Colonic mucosa (tissue), 4 donors: ENCODE results near the gene CSRP2. TPM values are rescaled to one million over a fixed set of nuclear protein-coding genes. Genes with fewer than 3 reads are reported as not detected.

Experiments
- DNase-seq: peaks from one replicate; pipeline ENCODE4 v3.0.0-alpha.2; 2020
- H3K27ac ChIP-seq: fragments of 200-600 bp; one replicate; pipeline ENCODE4 v1.8.0; 2021
- H3K27me3 ChIP-seq: fragments of 200-600 bp; one replicate; pipeline ENCODE4 v1.8.0; 2021
- H3K36me3 ChIP-seq: fragments of 200-600 bp; one replicate; pipeline ENCODE4 v1.8.0; 2021
- H3K4me1 ChIP-seq: fragments of 200-600 bp; one replicate; pipeline ENCODE4 v1.8.0; 2021; ENCODE audit warnings: mild to moderate bottlenecking
- H3K4me3 ChIP-seq: fragments of 200-600 bp; one replicate; pipeline ENCODE4 v1.8.0; 2021
- H3K9ac ChIP-seq, 2 donors: one replicate each; pipeline ENCODE4 v1.7.0; 2013; ENCODE audit warnings: control low read depth in 2 of 2, low read depth in 2 of 2, low read length in 2 of 2
- H3K9me3 ChIP-seq: fragments of 200-600 bp; one replicate; pipeline ENCODE4 v1.8.0; 2021
- CTCF ChIP-seq: fragments of 200-600 bp; IDR thresholded peaks from one replicate; pipeline ENCODE4 v1.8.0; 2022; ENCODE audit warnings: antibody characterized with exemption, mild to moderate bottlenecking
- intact Hi-C: fragments of 100-400 bp; cut with DNase I; formaldehyde crosslinking; loops from one replicate; pipeline ENCODE4 v1.14.1; 2022
- total RNA-seq, 2 donors: library from RNA; stranded (reverse); fragmentation: NEBNext Ultra II Directional in 1 of 2; extraction: Animal tissue kit (Norgen Biotek cat#: 25700) in 1 of 2; gene quantifications; one replicate each; pipeline ENCODE4 v1.2.1, GENCODE V29; 2021
- donor health status: healthy.
- donor health status: DM: no; HTN: no; CAD: no.
- donor health status: DM: no; HTN: no; CAD: no.

Gene CSRP2
- total RNA-seq, 2 donors from 2014 or later = 5.8 to 7.4 TPM

GRCh38 chr12:76898442-76898841 lies 19.6 kb upstream of the CSRP2 start:
- DNase-seq = no peak
- Histone ChIP-seq H3K36me3 (no peaks in the 10 kb centered on the region), H3K4me3 (no peak overlapping the region), H3K27ac (no peak overlapping the region), H3K27me3 (no peaks in the 10 kb centered on the region), H3K4me1 (no peaks in the 10 kb centered on the region), H3K9me3 (no peaks in the 10 kb centered on the region), H3K9ac (no peak overlapping the region)
- TF ChIP-seq CTCF = no peak
- intact Hi-C loops = no loop called here

- H3K36me3 ChIP-seq = no peaks in the 10 kb centered on the region
- no peak overlapping the region for H3K27ac ChIP-seq
- H3K4me3 ChIP-seq = no peak overlapping the region
- no peaks in the 10 kb centered on the region for H3K27me3 ChIP-seq
- no peaks in the 10 kb centered on the region for H3K9me3 ChIP-seq
- intact Hi-C loops = no loop called here
- no peak overlapping the region for H3K9ac ChIP-seq
- no peak for TF ChIP-seq CTCF
- no peak for DNase-seq
- no peaks in the 10 kb centered on the region for H3K4me1 ChIP-seq
Observed at GRCh38 chr12:76896274-76896673, 17.5 kb upstream of the CSRP2 start.

- no peaks in the 10 kb centered on the region for H3K27me3 ChIP-seq
- no peaks in the 10 kb centered on the region for H3K4me1 ChIP-seq
- H3K4me3 ChIP-seq = no peak overlapping the region
- no peak overlapping the region for H3K27ac ChIP-seq
- no peaks in the 10 kb centered on the region for H3K9me3 ChIP-seq
- H3K36me3 ChIP-seq = no peaks in the 10 kb centered on the region
- no peak overlapping the region for H3K9ac ChIP-seq
- no peak for DNase-seq
- intact Hi-C loops = no loop called here
- TF ChIP-seq CTCF = no peak
Observed at GRCh38 chr12:76895796-76896195, 17.0 kb upstream of the CSRP2 start.

- no peak for TF ChIP-seq CTCF
- Histone ChIP-seq H3K9ac (no peak overlapping the region), H3K27ac (no peak overlapping the region), H3K9me3 (no peaks in the 10 kb centered on the region), H3K36me3 (no peaks in the 10 kb centered on the region), H3K4me3 (no peak overlapping the region), H3K4me1 (no peaks in the 10 kb centered on the region), H3K27me3 (no peaks in the 10 kb centered on the region)
- intact Hi-C loops = no loop called here
- DNase-seq = no peak
Observed at GRCh38 chr12:76891609-76892008, 12.8 kb upstream of the CSRP2 start.

- DNase-seq = no peak
- Histone ChIP-seq H3K9ac (no peak overlapping the region), H3K27me3 (no peaks in the 10 kb centered on the region), H3K4me3 (no peak overlapping the region), H3K27ac (no peak overlapping the region), H3K4me1 (no peaks in the 10 kb centered on the region), H3K9me3 (no peaks in the 10 kb centered on the region), H3K36me3 (no peaks in the 10 kb centered on the region)
- intact Hi-C loops = no loop called here
- no peak for TF ChIP-seq CTCF
Observed at GRCh38 chr12:76890151-76891143, 11.6 kb upstream of the CSRP2 start.
